K562 (cell line): ENCODE data around the gene CEP128. TPM values are rescaled to one million over a fixed set of nuclear protein-coding genes. Genes with fewer than 3 reads are reported as not detected.

Experiments
- ATAC-seq: fragments of 200-7000 bp; cut with Tn5 transposase; 3 replicates; pipeline ENCODE4 v1.9.1; 2020; ENCODE audit warnings: moderate library complexity
- BruUV-seq: library from RNA; stranded (reverse); fragments of 400-500 nt; replicated peaks from 2 replicates; lab custom pipeline; 2021; lab: Mats Ljungman, UMichigan
- CTCF ChIA-PET: fragments of 300-600 bp; formaldehyde crosslinking; extraction: SDS; loops from one replicate; lab custom pipeline; 2021; ENCODE audit warnings: low intra/inter-chr PET ratio; lab: Yijun Ruan, JAX
- POLR2A ChIA-PET: fragments of 300-600, 350-650 bp; sonication (Branson Sonifier 250); formaldehyde crosslinking; extraction: SDS; loops from one replicate; lab custom pipeline; 2021; ENCODE audit warnings: antibody characterized with exemption, inconsistent platforms; lab: Yijun Ruan, JAX
- DNase-seq, 4 experiments: peaks; one replicate each; pipeline versions ENCODE4 v3.0.0 to v3.0.0-alpha.2; 2011 to 2018; ENCODE audit warnings: low spot score in 3 of 4, mixed read lengths in 3 of 4; ENCODE audit errors: extremely low read depth in 1 of 4
- FAIRE-seq: peaks from 2 replicates; lab custom pipeline; 2011; peaks lifted over from hg19 to GRCh38; lab: Jason Lieb, UNC
- H2AFZ ChIP-seq: 2 replicates; pipeline ENCODE4 v1.6.0; 2011; ENCODE audit warnings: low read depth, low read length, control low read depth, inconsistent platforms
- H3K27ac ChIP-seq: fragments of 200-600 bp; 3 replicates; pipeline ENCODE4 v1.8.0; 2011; ENCODE audit warnings: low read depth, mild to moderate bottlenecking, control low read depth, inconsistent platforms, low read length, moderate library complexity, mixed read lengths; ENCODE audit errors: extremely low read depth
- H3K27me3 ChIP-seq, 2 experiments: fragments of 300-600 bp in 1 of 2; 2 replicates in 1 of 2; 3 replicates in 1 of 2; pipeline versions ENCODE4 v1.6.0 to v1.8.0; 2011; ENCODE audit warnings: inconsistent platforms in 2 of 2, low read length in 2 of 2, mild to moderate bottlenecking in 1 of 2, mixed read lengths in 1 of 2, moderate library complexity in 1 of 2; ENCODE audit not compliant: control insufficient read depth in 2 of 2, insufficient read depth in 2 of 2
- H3K36me3 ChIP-seq: fragments of 300-600 bp; 3 replicates; pipeline ENCODE4 v1.8.0; 2011; ENCODE audit warnings: mild to moderate bottlenecking, low read length, inconsistent platforms; ENCODE audit not compliant: control insufficient read depth, insufficient read depth
- H3K4me1 ChIP-seq, 2 experiments: fragments of 200-600 bp in 1 of 2; replicated peaks in 1 of 2; 2 replicates in 1 of 2; 3 replicates in 1 of 2; pipeline versions ENCODE4 v1.5.1 to v1.8.0; 2011; ENCODE audit warnings: inconsistent platforms in 2 of 2, low read length in 2 of 2, mild to moderate bottlenecking in 1 of 2, mixed read lengths in 1 of 2, moderate library complexity in 1 of 2; ENCODE audit not compliant: control insufficient read depth in 2 of 2, insufficient read depth in 2 of 2
- H3K4me2 ChIP-seq: 2 replicates; pipeline ENCODE4 v1.6.1; 2011; ENCODE audit warnings: low read length, control low read depth, inconsistent platforms, mixed read lengths; ENCODE audit not compliant: insufficient read depth
- H3K4me3 ChIP-seq: fragments of 200-600 bp; sonication (generic), shearing (Covaris generic); 2 replicates; pipeline ENCODE4 v1.5.1; 2016; ENCODE audit warnings: control low read depth, inconsistent platforms
- H3K79me2 ChIP-seq: fragments of 200-600 bp; 3 replicates; pipeline ENCODE4 v1.8.0; 2011; ENCODE audit warnings: low read length, inconsistent platforms; ENCODE audit not compliant: control insufficient read depth, insufficient read depth
- H3K9ac ChIP-seq, 2 experiments: 2 replicates each; pipeline versions ENCODE4 v1.6.0 to v1.6.1; 2011; ENCODE audit warnings: low read depth in 2 of 2, low read length in 2 of 2, control low read depth in 1 of 2, inconsistent platforms in 1 of 2, mild to moderate bottlenecking in 1 of 2, mixed read lengths in 1 of 2; ENCODE audit not compliant: insufficient read depth in 1 of 2
- H3K9me1 ChIP-seq: one replicate; pipeline ENCODE4 v1.6.0; 2011; ENCODE audit warnings: inconsistent platforms, mild to moderate bottlenecking, low read length, moderate library complexity; ENCODE audit not compliant: control insufficient read depth, insufficient read depth
- H3K9me3 ChIP-seq: replicated peaks from 2 replicates; pipeline ENCODE4 v1.5.1; 2011; ENCODE audit warnings: low read depth, low read length, inconsistent platforms; ENCODE audit not compliant: control insufficient read depth, insufficient read depth
- H4K20me1 ChIP-seq: replicated peaks from 2 replicates; pipeline ENCODE4 v1.6.1; 2011; ENCODE audit warnings: low read length, inconsistent platforms, mixed read lengths; ENCODE audit not compliant: control insufficient read depth, insufficient read depth
- CBX3 ChIP-seq, 2 experiments: IDR thresholded peaks; 1 replicate in 1 of 2; 2 replicates in 1 of 2; pipeline ENCODE4 v1.6.1; 2012; ENCODE audit warnings: inconsistent platforms in 2 of 2, low read length in 2 of 2, borderline replicate concordance in 1 of 2, control low read depth in 1 of 2
- DIDO1 ChIP-seq: fragments of 450-650 bp; IDR thresholded peaks from 2 replicates; pipeline ENCODE4 v1.6.1; 2016; ENCODE audit warnings: low read depth, missing biosample characterization, missing genetic modification characterization
- KDM2B ChIP-seq: fragments of 250-450 bp; sonication (Bioruptor Pico); IDR thresholded peaks from 2 replicates; pipeline ENCODE4 v1.8.0; 2021; ENCODE audit warnings: mild to moderate bottlenecking, moderate library complexity
- KDM4B ChIP-seq, 2 experiments: fragments of 450-650 bp in 1 of 2; sonication (generic) in 1 of 2; IDR thresholded peaks; 2 replicates each; pipeline ENCODE4 v1.6.1; 2016 to 2017; ENCODE audit warnings: borderline replicate concordance in 2 of 2, antibody characterized with exemption in 1 of 2, low read depth in 1 of 2, mild to moderate bottlenecking in 1 of 2
- ZNF121 ChIP-seq: sonication (generic); formaldehyde crosslinking; conservative IDR thresholded peaks from 2 replicates; pipeline ENCODE4 v1.8.0; 2022; ENCODE audit warnings: missing genetic modification reagents
- ZNF449 ChIP-seq: fragments of 250-450 bp; sonication (Bioruptor Pico); IDR thresholded peaks from 2 replicates; pipeline ENCODE4 v1.8.0; 2022; ENCODE audit warnings: moderate library complexity, mild to moderate bottlenecking, inconsistent platforms
- WGBS: fragments of 100-300 bp; shearing (Covaris generic); methylation state at CpG from one replicate; pipeline ENCODE4 v1.1.6; 2016; ENCODE audit warnings: low coverage, mixed read lengths; ENCODE audit not compliant: insufficient coverage; ENCODE audit errors: missing lambda C conversion rate; 5-methylcytosine and 5-hydroxymethylcytosine counted together
- in situ Hi-C: fragments of 300-500 bp; cut with MboI; formaldehyde crosslinking; loops from 4 replicates; pipeline ENCODE4 v1.15.0; 2018; ENCODE audit warnings: inconsistent platforms, mixed read lengths
- intact Hi-C: fragments of 100-400 bp; cut with micrococcal nuclease; formaldehyde crosslinking; loops from 2 replicates; pipeline ENCODE4 v1.14.2; 2022
- polyA plus RNA-seq, 8 experiments: library from polyadenylated mRNA; depleted of rRNA in 4 of 8; stranded (reverse) in 5 of 8; unstranded in 3 of 8; fragments of >200 nt; fragmentation: Nextera tagmentation in 2 of 8; fragmentation: Illumina TruSeq in 1 of 8; extraction: Ambion mirVana in 2 of 8; extraction: Trizol in 1 of 8; gene quantifications; 2 replicates each; pipeline versions ENCODE4 v1.2.1 to v1.2.3, GENCODE V29; 2011 to 2014; ENCODE audit warnings: inconsistent platforms in 1 of 8, missing spikeins in 1 of 8
- total RNA-seq, 7 experiments: library from RNA; depleted of rRNA in 6 of 7; stranded (reverse); fragments of >200 nt in 6 of 7; fragmentation: Illumina TruSeq in 2 of 7; extraction: Trizol in 2 of 7; gene quantifications; 2 replicates each; pipeline versions ENCODE4 v1.2.1 to v1.2.3, GENCODE V29; 2011 to 2021; ENCODE audit warnings: low replicate concordance in 1 of 7
- TF ChIP-seq, protein P1 (sequence below): fragments of 450-650 bp; IDR thresholded peaks from 2 replicates; pipeline ENCODE4 v1.6.1; 2016; ENCODE audit warnings: low read depth

The CEP128 gene
- total and polyA plus RNA-seq, 9 of the 15 experiments (the other 6 are each of a cell fraction or from before 2014, with no cell fraction given), result 2.3 to 9.2 (median 4.6) TPM

GRCh38 chr14:80504781-80505180 lies 436.8 kb downstream of the CEP128 start:
- no peaks in the 10 kb centered on the region for H3K27me3 ChIP-seq
- POLR2A ChIA-PET, result no interaction called here
- 2% methylated on average over 4 of the region's 4 CpGs for WGBS
- no peaks in the 10 kb centered on the region for H3K4me1 ChIP-seq
- no peak for DNase-seq
- H3K4me2 ChIP-seq, result no peak overlapping the region
- no peaks in the 10 kb centered on the region for H3K9me1 ChIP-seq
- TF ChIP-seq CBX3 (IDR thresholded peaks at IDR 0.05; ENCODE audit: borderline replicate concordance in 1 of 2, low read length in 2 of 2) (no peak), ZNF121 (no peak), ZNF449 (CRISPR knock-in tag) (no peak), KDM2B (CRISPR knock-in tag) (no peak), DIDO1 (tag) (no peak), KDM4B (IDR thresholded peaks at IDR 0.05; ENCODE audit: borderline replicate concordance in 2 of 2, low read depth in 1 of 2) (no peak)
- TF ChIP-seq, protein P1, sequence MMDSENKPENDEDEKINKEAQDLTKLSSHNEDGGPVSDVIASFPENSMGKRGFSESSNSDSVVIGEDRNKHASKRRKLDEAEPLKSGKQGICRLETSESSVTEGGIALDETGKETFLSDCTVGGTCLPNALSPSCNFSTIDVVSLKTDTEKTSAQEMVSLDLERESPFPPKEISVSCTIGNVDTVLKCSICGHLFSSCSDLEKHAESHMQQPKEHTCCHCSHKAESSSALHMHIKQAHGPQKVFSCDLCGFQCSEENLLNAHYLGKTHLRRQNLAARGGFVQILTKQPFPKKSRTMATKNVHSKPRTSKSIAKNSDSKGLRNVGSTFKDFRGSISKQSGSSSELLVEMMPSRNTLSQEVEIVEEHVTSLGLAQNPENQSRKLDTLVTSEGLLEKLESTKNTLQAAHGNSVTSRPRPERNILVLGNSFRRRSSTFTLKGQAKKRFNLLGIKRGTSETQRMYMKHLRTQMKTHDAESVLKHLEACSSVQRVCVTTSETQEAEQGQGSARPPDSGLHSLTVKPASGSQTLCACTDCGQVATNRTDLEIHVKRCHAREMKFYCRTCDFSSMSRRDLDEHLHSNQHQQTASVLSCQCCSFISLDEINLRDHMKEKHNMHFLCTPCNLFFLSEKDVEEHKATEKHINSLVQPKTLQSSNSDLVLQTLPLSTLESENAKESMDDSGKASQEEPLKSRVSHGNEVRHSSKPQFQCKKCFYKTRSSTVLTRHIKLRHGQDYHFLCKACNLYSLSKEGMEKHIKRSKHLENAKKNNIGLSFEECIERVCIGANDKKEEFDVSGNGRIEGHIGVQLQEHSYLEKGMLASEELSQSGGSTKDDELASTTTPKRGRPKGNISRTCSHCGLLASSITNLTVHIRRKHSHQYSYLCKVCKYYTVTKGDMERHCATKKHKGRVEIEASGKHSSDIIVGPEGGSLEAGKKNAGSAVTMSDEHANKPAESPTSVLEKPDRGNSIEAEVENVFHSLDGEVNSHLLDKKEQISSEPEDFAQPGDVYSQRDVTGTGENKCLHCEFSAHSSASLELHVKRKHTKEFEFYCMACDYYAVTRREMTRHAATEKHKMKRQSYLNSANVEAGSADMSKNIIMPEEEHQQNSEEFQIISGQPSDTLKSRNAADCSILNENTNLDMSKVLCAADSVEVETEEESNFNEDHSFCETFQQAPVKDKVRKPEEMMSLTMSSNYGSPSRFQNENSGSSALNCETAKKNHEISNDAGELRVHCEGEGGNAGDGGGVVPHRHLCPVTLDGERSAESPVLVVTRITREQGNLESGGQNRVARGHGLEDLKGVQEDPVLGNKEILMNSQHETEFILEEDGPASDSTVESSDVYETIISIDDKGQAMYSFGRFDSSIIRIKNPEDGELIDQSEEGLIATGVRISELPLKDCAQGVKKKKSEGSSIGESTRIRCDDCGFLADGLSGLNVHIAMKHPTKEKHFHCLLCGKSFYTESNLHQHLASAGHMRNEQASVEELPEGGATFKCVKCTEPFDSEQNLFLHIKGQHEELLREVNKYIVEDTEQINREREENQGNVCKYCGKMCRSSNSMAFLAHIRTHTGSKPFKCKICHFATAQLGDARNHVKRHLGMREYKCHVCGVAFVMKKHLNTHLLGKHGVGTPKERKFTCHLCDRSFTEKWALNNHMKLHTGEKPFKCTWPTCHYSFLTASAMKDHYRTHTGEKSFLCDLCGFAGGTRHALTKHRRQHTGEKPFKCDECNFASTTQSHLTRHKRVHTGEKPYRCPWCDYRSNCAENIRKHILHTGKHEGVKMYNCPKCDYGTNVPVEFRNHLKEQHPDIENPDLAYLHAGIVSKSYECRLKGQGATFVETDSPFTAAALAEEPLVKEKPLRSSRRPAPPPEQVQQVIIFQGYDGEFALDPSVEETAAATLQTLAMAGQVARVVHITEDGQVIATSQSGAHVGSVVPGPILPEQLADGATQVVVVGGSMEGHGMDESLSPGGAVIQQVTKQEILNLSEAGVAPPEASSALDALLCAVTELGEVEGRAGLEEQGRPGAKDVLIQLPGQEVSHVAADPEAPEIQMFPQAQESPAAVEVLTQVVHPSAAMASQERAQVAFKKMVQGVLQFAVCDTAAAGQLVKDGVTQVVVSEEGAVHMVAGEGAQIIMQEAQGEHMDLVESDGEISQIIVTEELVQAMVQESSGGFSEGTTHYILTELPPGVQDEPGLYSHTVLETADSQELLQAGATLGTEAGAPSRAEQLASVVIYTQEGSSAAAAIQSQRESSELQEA, result no peak
- TF ChIP-seq, all 486 proteins: peak for 0
- no peak for ATAC-seq
- Histone ChIP-seq H4K20me1 (no peaks in the 10 kb centered on the region), H3K79me2 (no peaks in the 10 kb centered on the region), H3K9ac (no peak overlapping the region), H3K36me3 (no peaks in the 10 kb centered on the region), H3K27ac (no peak overlapping the region), H3K4me3 (no peak overlapping the region), H2AFZ (no peak overlapping the region), H3K9me3 (no peaks in the 10 kb centered on the region)
- intact Hi-C loops, result no loop called here
- no TSS peak for BruUV-seq
- FAIRE-seq, result no peak
- CTCF ChIA-PET, result no interaction called here
- in situ Hi-C loops, result no loop called here
